GM18517 (cell line): Measurements from ENCODE around the gene SUPV3L1.
"Not testable (repeated sequence)": the region's sequence is repeated elsewhere in the genome, so short reads cannot be mapped to it uniquely, and the experiment has no call there.

Experiments used
- ATAC-seq: cut with Tn5 transposase; IDR thresholded peaks from one replicate; pipeline ENCODE4 v1.9.1; 2021; ENCODE audit warnings: mild to moderate bottlenecking, moderate library complexity; ENCODE audit not compliant: unreplicated experiment

SUPV3L1 gene

GRCh38 chr10:69179743-69180524, at the start of gene SUPV3L1:
Gene SUPV3L1, plus strand, starts transcription at chr10:69180234. Its CDS starts 58 bp downstream, at chr10:69180292.
- peak; percentile 77 for ATAC-seq

DNA sequence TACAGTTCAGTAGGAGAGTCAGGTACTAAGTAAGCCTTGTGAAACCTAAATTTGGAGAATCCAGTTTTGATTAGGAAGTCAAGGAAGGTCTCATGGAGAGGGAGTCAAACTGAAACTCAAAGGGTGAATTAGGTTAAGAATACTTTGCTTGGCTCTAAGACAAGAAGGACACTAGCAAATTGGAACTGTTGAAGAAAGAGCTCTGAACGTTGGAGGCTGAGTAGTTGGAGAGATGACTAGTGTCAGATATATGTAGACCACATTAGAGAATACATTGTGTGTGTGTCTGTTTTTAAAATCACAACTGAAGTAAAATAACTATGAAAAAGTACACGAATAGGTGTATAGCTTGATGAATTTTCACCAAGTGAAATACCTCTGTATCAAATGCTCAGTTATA, 49.8 kb upstream of the SUPV3L1 start:
- no peak for ATAC-seq

- ATAC-seq = no peak
These were observed 40.1 kb upstream of the SUPV3L1 start for GRCh38 chr10:69139961-69140360.

DNA sequence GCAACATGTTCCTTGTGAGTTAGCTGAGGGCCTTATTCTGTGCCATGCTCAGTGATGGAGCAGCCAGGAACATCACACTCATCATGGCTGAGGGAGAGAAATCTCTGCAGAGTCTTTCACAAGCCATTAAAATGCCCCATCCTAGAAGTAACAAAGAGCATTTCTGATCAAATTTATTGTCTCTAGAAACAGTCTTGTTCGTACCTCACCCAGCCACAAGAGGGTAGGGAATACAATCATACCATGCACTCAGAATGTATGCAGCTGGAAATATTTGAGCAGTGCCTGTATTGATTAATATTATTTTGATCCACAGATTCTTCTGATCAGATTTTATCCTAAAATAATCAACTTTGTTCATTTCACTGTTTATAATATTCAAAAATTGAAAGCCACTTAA, 38.7 kb upstream of the SUPV3L1 start:
- ATAC-seq = no peak

DNA sequence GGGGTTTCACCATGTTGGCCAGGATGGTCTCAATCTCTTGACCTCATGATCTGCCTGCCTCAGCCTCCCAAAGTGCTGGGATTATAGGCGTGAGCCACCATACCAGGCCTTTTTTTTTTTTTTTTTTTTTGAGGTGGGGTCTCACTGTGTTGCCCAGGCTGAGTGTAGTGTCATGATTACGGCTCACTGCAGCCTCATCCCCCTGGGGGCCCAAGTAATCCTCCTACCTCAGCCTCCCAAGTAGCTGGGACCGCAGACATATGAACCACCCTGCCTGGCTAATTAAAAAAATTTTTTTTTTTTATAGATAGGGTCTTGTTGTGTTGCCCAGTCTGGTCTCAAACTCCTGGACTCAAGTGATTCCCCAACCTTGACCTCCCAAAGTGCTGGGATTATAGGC, 38.0 kb upstream of the SUPV3L1 start:
- not testable (repeated sequence) for ATAC-seq

GRCh38 chr10:69142983-69143382, 37.1 kb upstream of the SUPV3L1 start:
- no peak for ATAC-seq

GRCh38 chr10:69145329-69145728, 34.7 kb upstream of the SUPV3L1 start:
- ATAC-seq = no peak

- no peak for ATAC-seq
These were observed 34.2 kb upstream of the SUPV3L1 start for GRCh38 chr10:69145864-69146263.

DNA sequence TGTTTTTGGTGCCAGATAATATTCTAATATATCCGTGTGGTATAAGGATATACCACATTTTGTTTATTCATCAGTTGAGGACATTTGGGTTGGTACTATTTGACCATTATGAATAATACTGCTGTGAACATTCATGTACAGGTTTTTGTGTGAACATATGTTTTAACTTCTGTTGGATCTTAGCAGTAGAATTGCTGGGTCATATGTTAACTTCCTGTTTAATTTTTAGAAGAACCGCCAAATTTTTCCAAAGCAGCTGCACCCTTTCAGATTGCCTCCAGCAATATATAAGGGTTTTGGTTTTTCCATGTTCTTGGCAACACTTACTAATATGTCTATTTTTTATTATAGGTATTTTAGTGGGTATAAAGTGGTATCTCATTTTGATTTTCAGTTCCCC, 33.3 kb upstream of the SUPV3L1 start:
- ATAC-seq = no peak

DNA sequence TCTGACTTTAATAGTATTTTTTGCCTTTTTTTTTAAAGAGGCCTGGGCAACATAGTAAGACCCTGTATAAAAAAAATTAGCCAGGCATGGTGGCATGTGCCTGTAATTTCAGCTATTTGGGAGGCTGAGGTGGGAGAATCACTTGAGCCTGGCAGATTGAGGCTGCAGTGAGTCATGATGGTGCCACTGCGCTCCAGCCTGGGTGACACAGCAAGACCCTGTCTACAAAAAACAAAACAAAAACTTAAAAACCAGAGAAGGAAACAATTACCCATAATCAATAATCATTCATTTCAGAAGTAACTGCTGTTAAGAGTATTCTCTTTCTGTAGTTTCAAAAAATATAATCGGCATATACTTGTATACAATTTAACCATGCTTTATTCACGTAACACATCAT, 28.1 kb upstream of the SUPV3L1 start:
- ATAC-seq = no peak

DNA sequence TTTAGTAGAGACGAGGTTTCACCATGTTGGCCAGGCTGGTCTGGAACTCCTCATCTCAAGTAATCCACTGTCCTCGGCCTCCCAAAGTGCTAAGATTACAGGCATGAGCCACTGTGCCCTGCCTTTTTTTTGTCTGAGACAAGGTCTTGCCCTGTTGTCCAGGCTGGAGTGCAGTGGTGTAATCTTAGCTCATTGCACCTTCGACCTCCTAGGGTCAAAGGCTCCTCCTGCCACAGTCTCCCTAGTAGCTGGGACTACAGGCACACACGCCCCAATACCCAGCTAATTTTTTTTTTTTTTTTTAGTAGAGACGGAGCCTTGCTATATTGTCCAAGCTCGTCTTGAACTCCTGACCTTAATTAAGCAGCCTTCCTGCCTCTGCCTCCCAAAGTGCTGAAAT, 26.8 kb upstream of the SUPV3L1 start:
- ATAC-seq = no peak

DNA sequence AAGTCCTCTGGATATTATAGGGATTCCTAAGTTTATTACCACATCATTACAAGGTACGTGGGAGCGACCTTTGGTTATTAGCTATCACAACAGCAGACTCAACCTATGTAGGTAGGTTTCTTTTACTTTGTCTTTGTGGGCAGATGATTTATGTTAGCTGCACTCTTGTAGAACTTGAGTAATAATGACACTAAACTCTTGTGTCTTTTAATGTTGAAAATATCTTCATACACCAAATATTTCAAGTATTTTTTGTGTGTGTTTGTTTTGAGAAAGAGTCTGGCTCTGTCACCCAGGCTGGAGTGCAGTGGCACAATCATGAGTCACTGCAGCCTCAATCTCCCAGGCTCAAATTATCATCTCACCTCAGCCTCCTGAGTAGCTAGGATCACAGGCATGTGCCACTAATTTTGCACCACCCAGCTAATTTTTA, 19.2 kb upstream of the SUPV3L1 start:
- no peak for ATAC-seq

DNA sequence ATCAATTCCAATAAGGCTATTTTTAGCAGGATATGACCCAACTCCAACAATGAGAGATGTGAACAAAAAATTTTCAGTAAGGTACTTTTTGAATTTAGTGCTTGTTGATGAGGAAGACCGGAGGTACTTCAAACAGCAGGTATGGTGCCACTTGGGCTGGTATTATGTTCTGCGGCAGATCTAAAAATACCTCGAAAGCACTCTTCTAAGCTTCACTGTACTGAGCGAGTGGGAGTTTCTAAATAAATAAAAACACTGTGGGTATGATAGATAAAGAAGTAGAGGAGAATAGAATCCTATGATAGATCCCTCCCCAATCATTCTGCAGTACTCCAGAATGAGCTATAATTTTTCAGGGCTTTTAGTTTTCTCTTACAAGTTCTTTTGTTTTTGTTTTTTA, 11.5 kb upstream of the SUPV3L1 start:
- no peak for ATAC-seq

DNA sequence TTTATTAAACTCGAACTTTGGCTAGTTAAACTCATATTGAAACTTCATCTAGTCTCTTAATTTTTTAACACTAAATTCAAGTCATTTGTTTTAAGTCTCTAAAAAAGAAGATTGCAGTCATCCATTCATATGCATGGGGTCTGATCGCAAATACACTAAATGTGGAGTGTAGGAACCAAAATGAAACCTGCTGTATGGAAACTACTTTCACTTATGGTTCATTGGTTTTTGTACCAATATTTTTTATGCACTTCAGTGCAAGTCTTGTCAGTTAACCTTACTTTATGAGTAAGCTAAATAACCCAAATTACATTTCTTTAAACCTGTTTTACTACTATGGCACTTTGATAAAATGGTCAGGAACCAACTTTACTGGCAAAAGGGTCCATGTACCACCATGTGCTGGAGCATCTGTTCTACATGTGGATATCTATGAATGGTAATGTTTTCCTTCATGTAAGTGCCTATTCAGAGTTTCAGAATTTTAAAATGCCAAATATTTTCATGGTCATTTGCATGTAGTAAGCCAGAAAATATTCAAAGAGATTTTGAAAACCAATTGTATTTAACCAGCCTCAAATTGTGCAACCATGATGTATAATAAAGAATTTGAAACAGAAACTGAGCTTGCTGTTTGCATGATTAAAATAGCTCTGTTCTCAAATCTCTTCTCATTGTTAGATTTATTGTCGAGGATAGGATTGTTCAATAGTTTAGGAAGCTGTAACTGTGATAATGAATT, 7.6 kb upstream of the SUPV3L1 start:
- ATAC-seq = no peak

- ATAC-seq = not testable (repeated sequence)
These were observed 4.7 kb upstream of the SUPV3L1 start for GRCh38 chr10:69175326-69175725.

DNA sequence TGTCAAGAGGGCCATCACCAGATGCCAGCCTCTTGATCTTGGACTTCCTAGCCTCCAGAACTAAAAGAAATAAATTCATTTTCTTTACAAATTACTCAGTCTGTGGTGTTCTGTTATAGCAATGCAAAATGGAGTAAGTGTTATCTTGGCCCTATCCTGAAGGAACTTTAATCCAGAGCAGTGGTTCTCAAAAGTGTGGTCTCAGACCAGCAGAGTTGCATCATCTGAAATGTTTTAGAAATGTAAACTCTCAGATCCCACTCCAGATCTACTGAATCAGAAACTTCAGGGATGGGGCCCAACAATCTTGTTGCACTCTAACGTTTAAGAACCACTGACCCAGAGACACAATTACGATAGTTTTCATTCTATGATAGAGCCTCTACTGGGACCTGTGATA, 3.2 kb upstream of the SUPV3L1 start:
- ATAC-seq = no peak

DNA sequence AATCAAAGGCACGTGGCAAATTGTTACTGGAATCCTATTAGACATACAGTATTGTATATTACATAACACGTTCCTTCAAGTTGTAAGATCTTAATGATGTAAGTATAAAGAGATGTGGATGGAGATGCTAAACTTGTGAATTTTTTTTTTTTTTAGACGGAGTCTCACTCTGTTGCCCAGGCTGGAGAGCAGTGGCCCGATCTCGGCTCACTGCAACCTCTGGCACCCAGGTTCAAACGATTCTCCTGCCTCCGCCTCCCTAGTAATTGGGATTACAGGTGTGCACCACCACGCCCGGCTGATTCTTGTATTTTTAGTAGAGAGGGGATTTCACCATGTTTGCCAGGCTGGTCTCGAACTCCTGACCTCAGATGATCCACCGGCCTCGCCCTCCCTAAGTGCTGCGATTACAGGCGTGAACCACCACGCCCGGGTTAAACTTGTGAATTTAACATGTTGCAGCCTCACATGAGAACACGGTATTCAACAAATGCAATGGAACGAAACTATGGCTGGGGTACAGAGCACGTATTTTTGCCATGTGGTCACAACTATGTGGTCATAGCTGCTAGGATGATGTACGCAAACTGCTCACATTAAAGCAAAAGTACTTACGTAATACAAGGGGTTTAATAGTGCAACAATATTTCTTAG, 818 bp upstream of the SUPV3L1 start:
- ATAC-seq = peak; percentile 28

DNA sequence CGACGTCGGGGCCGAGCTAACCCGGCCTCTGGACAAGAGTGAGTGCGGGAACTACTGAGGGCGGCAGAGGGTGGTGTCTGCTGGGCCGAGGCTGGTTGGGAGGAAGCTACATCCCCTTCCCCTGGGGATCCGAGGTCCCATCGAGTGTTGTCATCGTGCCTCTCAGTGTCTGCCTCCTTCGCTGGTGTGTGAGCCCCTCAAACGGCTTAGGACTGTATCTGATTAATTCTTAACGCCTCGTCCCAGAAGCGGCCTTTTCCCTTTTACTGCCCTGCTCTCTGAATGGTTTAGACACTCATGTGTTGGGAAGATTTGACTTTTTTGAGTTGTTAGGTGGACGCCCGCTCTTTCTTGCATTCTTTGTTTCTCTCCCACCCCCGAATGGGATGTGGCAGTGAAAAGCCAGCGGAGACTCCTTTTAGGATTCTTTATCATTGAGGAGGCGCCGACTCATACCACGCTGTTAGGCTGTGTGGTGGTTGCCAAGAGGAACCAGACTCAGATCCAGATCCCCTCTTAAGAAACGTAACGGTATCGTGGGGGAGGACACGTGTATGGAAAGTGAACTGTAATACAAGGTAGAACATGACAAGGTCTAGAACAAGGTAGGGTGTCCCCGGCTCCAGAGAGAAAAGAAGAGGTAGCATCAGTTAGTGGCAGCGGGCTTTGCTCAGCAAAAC, 631 bp downstream of the SUPV3L1 start:
- ATAC-seq = no peak

DNA sequence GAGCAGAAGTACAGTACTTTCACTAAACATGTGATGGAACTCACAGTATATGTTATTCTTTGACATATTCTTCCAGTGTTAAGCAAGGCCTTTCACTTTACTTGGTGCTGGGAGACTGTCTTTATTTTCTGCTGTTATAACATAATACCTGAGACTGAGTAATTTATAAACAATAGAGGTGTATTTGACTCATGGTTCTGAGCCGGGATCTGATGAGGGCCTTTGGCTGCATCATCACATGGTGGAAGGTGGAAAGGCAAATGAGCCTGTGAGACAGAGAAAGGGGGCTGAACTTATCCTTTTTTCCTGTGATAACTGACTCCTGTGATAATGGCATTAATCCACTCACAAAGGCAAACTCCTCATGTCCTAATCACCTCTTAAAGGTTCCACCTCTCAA, 1.4 kb downstream of the SUPV3L1 start:
- no peak for ATAC-seq

GRCh38 chr10:69182005-69182404, 2.0 kb downstream of the SUPV3L1 start:
- no peak for ATAC-seq

GRCh38 chr10:69186524-69186923, 6.5 kb downstream of the SUPV3L1 start:
- ATAC-seq = no peak
